OCI-LY3 (cell line): Measurements from ENCODE around the gene TSNAXIP1.

Experiments used
- H2AFZ ChIP-seq: fragments of 200-600, 300-600 bp; shearing (Covaris generic); 2 replicates; pipeline ENCODE4 v1.6.0; 2014; ENCODE audit warnings: antibody characterized with exemption, low read depth, low read length
- H3K27ac ChIP-seq: fragments of 200-600, 300-600 bp; sonication (generic); 2 replicates; pipeline ENCODE4 v1.5.1; 2014; ENCODE audit warnings: mild to moderate bottlenecking, low read length, moderate library complexity, mixed read lengths
- H3K27me3 ChIP-seq: fragments of 200-600, 300-600 bp; sonication (generic); 2 replicates; pipeline ENCODE4 v1.6.1; 2014; ENCODE audit warnings: low read depth, low read length, mixed read lengths
- H3K36me3 ChIP-seq: fragments of 200-600, 300-600 bp; sonication (generic); replicated peaks from 2 replicates; pipeline ENCODE3; 2014; ENCODE audit warnings: low read depth, low read length, mixed read lengths
- H3K4me1 ChIP-seq: fragments of 300-600, 200-600 bp; sonication (generic); 2 replicates; pipeline ENCODE4 v1.6.1; 2014; ENCODE audit warnings: low read length, mixed read lengths
- H3K4me2 ChIP-seq: fragments of 200-600, 300-600 bp; sonication (generic); 2 replicates; pipeline ENCODE4 v1.6.1; 2014; ENCODE audit warnings: low read length, mixed read lengths
- H3K4me3 ChIP-seq: fragments of 300-600, 200-600 bp; sonication (generic); 2 replicates; pipeline ENCODE4 v1.5.1; 2014; ENCODE audit warnings: antibody characterized with exemption, mild to moderate bottlenecking, low read length, moderate library complexity
- H3K79me2 ChIP-seq: fragments of 300-600, 200-600 bp; shearing (Covaris generic); 2 replicates; pipeline ENCODE4 v1.6.1; 2014; ENCODE audit warnings: mild to moderate bottlenecking, low read length, mixed read lengths
- H3K9ac ChIP-seq: fragments of 300-600, 200-600 bp; shearing (Covaris generic); 2 replicates; pipeline ENCODE4 v1.6.0; 2014; ENCODE audit warnings: mild to moderate bottlenecking, low read length, moderate library complexity
- H3K9me3 ChIP-seq: fragments of 200-600, 300-600 bp; shearing (Covaris generic); 2 replicates; pipeline ENCODE4 v1.6.1; 2014; ENCODE audit warnings: low read length, mixed read lengths; ENCODE audit not compliant: insufficient read depth
- H4K20me1 ChIP-seq: fragments of 200-600, 300-600 bp; sonication (generic); 2 replicates; pipeline ENCODE4 v1.6.1; 2016; ENCODE audit warnings: low read length, mixed read lengths; ENCODE audit not compliant: insufficient read depth
- EZH2phosphoT487 ChIP-seq: fragments of 200-600 bp; shearing (Covaris generic); IDR thresholded peaks from 2 replicates; pipeline ENCODE4 v1.6.1; 2018; ENCODE audit warnings: antibody characterized with exemption, mixed run types, low read depth
- TF ChIP-seq, protein P1 (sequence below): fragments of 200-600, 300-600 bp; sonication (generic); IDR thresholded peaks from 2 replicates; pipeline ENCODE4 v1.5.1; 2014; ENCODE audit warnings: antibody characterized with exemption, low read length, low read depth

The TSNAXIP1 gene

GRCh38 chr16:67864594-67864993 is 57.9 kb downstream of the TSNAXIP1 start:
- H3K27ac ChIP-seq: no peak overlapping the region
- H3K79me2 ChIP-seq: peaks cover 54% of the 10 kb centered on the region
- H3K4me1 ChIP-seq: no peaks in the 10 kb centered on the region
- no peak overlapping the region for H2AFZ ChIP-seq
- no peak for TF ChIP-seq EZH2phosphoT487
- TF ChIP-seq, protein P1, sequence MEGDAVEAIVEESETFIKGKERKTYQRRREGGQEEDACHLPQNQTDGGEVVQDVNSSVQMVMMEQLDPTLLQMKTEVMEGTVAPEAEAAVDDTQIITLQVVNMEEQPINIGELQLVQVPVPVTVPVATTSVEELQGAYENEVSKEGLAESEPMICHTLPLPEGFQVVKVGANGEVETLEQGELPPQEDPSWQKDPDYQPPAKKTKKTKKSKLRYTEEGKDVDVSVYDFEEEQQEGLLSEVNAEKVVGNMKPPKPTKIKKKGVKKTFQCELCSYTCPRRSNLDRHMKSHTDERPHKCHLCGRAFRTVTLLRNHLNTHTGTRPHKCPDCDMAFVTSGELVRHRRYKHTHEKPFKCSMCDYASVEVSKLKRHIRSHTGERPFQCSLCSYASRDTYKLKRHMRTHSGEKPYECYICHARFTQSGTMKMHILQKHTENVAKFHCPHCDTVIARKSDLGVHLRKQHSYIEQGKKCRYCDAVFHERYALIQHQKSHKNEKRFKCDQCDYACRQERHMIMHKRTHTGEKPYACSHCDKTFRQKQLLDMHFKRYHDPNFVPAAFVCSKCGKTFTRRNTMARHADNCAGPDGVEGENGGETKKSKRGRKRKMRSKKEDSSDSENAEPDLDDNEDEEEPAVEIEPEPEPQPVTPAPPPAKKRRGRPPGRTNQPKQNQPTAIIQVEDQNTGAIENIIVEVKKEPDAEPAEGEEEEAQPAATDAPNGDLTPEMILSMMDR: no peak
- no peaks in the 10 kb centered on the region for H3K27me3 ChIP-seq
- no peaks in the 10 kb centered on the region for H3K9me3 ChIP-seq
- H3K4me2 ChIP-seq: no peak overlapping the region
- no peak overlapping the region for H3K9ac ChIP-seq
- H3K36me3 ChIP-seq: peaks cover 19% of the 10 kb centered on the region
- peaks cover 21% of the 10 kb centered on the region for H4K20me1 ChIP-seq
- H3K4me3 ChIP-seq: no peak overlapping the region

- Histone ChIP-seq H3K9ac (no peak overlapping the region), H3K4me2 (no peak overlapping the region), H3K4me3 (no peak overlapping the region), H3K36me3 (peaks cover 22% of the 10 kb centered on the region), H3K4me1 (no peaks in the 10 kb centered on the region), H2AFZ (no peak overlapping the region), H3K79me2 (peaks cover 50% of the 10 kb centered on the region), H3K9me3 (no peaks in the 10 kb centered on the region), H3K27me3 (no peaks in the 10 kb centered on the region), H4K20me1 (peaks cover 21% of the 10 kb centered on the region), H3K27ac (no peak overlapping the region)
- no peak for TF ChIP-seq EZH2phosphoT487
- TF ChIP-seq, protein P1: peak; percentile 48
These were observed 58.6 kb downstream of the TSNAXIP1 start for GRCh38 chr16:67865318-67865717.

- Histone ChIP-seq H3K9me3 (no peaks in the 10 kb centered on the region), H2AFZ (no peak overlapping the region), H3K9ac (no peak overlapping the region), H3K4me2 (no peak overlapping the region), H3K4me1 (peaks cover 4% of the 10 kb centered on the region), H3K27ac (no peak overlapping the region), H3K4me3 (no peak overlapping the region), H4K20me1 (no peaks in the 10 kb centered on the region), H3K36me3 (peaks cover 13% of the 10 kb centered on the region), H3K27me3 (no peaks in the 10 kb centered on the region), H3K79me2 (peaks cover 24% of the 10 kb centered on the region)
- TF ChIP-seq, protein P1: no peak
- TF ChIP-seq EZH2phosphoT487: no peak
These were observed 61.6 kb downstream of the TSNAXIP1 start for GRCh38 chr16:67868290-67868689.

GRCh38 chr16:67869653-67870052 is 63.0 kb downstream of the TSNAXIP1 start:
- Histone ChIP-seq H2AFZ (no peak overlapping the region), H3K36me3 (peaks cover 13% of the 10 kb centered on the region), H3K27me3 (no peaks in the 10 kb centered on the region), H3K4me2 (no peak overlapping the region), H3K9ac (no peak overlapping the region), H3K27ac (no peak overlapping the region), H3K4me1 (peaks cover 14% of the 10 kb centered on the region), H3K9me3 (no peaks in the 10 kb centered on the region), H4K20me1 (peaks cover 10% of the 10 kb centered on the region), H3K4me3 (no peak overlapping the region), H3K79me2 (peaks cover 26% of the 10 kb centered on the region)
- TF ChIP-seq, protein P1: no peak
- no peak for TF ChIP-seq EZH2phosphoT487
